ENCODE results near the gene ADGRD1.
"Not testable (repeated sequence)": the region's sequence is repeated elsewhere in the genome, so short reads cannot be mapped to it uniquely, and the experiment has no call there.

- not testable (repeated sequence) for TF ChIP-seq CBFB (CRISPR knock-in tag; IDR thresholded peaks at IDR 0.05; ENCODE audit: low read depth); CTCF (IDR thresholded peaks at IDR 0.05)
Measured at GRCh38 chr12:131071234-131071820, 117.6 kb downstream of the ADGRD1 start.

Data from WTC11 (cell line).